Measurements from ENCODE around the gene ZNF438.
"Not testable (repeated sequence)": the region's sequence is repeated elsewhere in the genome, so short reads cannot be mapped to it uniquely, and the experiment has no call there.

The ZNF438 gene

GRCh38 chr10:30931094-30931493 lies 100.6 kb downstream of the ZNF438 start:
- no peak for DNase-seq

- DNase-seq: no peak
These were observed 101.7 kb downstream of the ZNF438 start for GRCh38 chr10:30929901-30930520.

GRCh38 chr10:30929311-30929729 lies 102.3 kb downstream of the ZNF438 start:
- not testable (repeated sequence) for DNase-seq

GRCh38 chr10:30928742-30929141 lies 102.9 kb downstream of the ZNF438 start:
- DNase-seq: no peak

GRCh38 chr10:30918651-30919050 lies 113.0 kb downstream of the ZNF438 start:
- no peak for DNase-seq

- no peak for DNase-seq
These were observed 113.9 kb downstream of the ZNF438 start for GRCh38 chr10:30917789-30918188.

GRCh38 chr10:30917067-30917466 lies 114.6 kb downstream of the ZNF438 start:
- DNase-seq: no peak

GRCh38 chr10:30915146-30915545 lies 116.5 kb downstream of the ZNF438 start:
- no peak for DNase-seq

- no peak for DNase-seq
These were observed 120.3 kb downstream of the ZNF438 start for GRCh38 chr10:30911303-30911863.

- DNase-seq: no peak
These were observed 128.1 kb downstream of the ZNF438 start for GRCh38 chr10:30903397-30904138.

GRCh38 chr10:30902621-30903396 lies 128.9 kb downstream of the ZNF438 start:
- DNase-seq: no peak

GRCh38 chr10:30901487-30901886 lies 130.2 kb downstream of the ZNF438 start:
- DNase-seq: not testable (repeated sequence)

- DNase-seq: no peak
These were observed 132.7 kb downstream of the ZNF438 start for GRCh38 chr10:30898964-30899363.

GRCh38 chr10:30897547-30897946 lies 134.1 kb downstream of the ZNF438 start:
- no peak for DNase-seq

GRCh38 chr10:30897048-30897447 lies 134.6 kb downstream of the ZNF438 start:
- DNase-seq: no peak

- no peak for DNase-seq
These were observed 137.4 kb downstream of the ZNF438 start for GRCh38 chr10:30894221-30894620.

GRCh38 chr10:30893208-30893607 lies 138.5 kb downstream of the ZNF438 start:
- no peak for DNase-seq

- no peak for DNase-seq
These were observed 143.8 kb downstream of the ZNF438 start for GRCh38 chr10:30887839-30888238.

GRCh38 chr10:30885423-30885822 lies 146.2 kb downstream of the ZNF438 start:
- no peak for DNase-seq

GRCh38 chr10:30883751-30884150 lies 147.9 kb downstream of the ZNF438 start:
- no peak for DNase-seq

GRCh38 chr10:30883116-30883515 lies 148.5 kb downstream of the ZNF438 start:
- no peak for DNase-seq

- no peak for DNase-seq
These were observed 149.4 kb downstream of the ZNF438 start for GRCh38 chr10:30882281-30882680.

- no peak for DNase-seq
These were observed 152.7 kb downstream of the ZNF438 start for GRCh38 chr10:30878920-30879319.

Data from central memory CD4-positive, alpha-beta T cell (primary cell).